VCaP (cell line): ENCODE data around the gene ATXN10.

ENCODE experiments used
- H3K27ac ChIP-seq: fragments of 450-650 bp; 2 replicates; pipeline ENCODE4 v1.5.1; 2017
- TF ChIP-seq, protein P1 (sequence below): fragments of 450-650 bp; conservative IDR thresholded peaks from 2 replicates; pipeline ENCODE4 v1.5.1; 2017; ENCODE audit warnings: mild to moderate bottlenecking, moderate library complexity

ATXN10 gene

GRCh38 chr22:45702981-45703380 is 31.3 kb downstream of the ATXN10 start:
- TF ChIP-seq, protein P1, sequence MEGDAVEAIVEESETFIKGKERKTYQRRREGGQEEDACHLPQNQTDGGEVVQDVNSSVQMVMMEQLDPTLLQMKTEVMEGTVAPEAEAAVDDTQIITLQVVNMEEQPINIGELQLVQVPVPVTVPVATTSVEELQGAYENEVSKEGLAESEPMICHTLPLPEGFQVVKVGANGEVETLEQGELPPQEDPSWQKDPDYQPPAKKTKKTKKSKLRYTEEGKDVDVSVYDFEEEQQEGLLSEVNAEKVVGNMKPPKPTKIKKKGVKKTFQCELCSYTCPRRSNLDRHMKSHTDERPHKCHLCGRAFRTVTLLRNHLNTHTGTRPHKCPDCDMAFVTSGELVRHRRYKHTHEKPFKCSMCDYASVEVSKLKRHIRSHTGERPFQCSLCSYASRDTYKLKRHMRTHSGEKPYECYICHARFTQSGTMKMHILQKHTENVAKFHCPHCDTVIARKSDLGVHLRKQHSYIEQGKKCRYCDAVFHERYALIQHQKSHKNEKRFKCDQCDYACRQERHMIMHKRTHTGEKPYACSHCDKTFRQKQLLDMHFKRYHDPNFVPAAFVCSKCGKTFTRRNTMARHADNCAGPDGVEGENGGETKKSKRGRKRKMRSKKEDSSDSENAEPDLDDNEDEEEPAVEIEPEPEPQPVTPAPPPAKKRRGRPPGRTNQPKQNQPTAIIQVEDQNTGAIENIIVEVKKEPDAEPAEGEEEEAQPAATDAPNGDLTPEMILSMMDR: no peak
- H3K27ac ChIP-seq: no peak overlapping the region

DNA sequence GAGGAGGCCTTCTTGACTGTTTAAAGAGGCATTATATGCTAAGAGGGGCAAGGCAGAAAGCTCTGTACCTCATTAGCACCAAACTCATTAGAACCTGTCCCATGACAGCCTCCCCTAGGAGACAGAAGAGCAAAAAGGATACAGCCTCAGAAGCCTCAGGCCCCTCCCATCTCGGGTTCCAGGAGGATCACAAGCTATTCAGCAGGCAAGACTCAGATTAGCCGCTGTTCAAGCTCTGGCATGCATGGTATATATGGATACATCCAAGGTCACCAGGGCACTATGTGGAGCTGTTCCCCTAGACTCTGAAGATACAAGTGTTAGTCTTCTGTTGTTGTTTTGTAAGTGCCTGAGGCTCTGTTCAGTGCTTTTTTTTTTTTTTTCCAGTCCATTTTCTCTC is 32.1 kb downstream of the ATXN10 start:
- no peak overlapping the region for H3K27ac ChIP-seq
- TF ChIP-seq, protein P1: no peak

- TF ChIP-seq, protein P1: no peak
- no peak overlapping the region for H3K27ac ChIP-seq
Observed at GRCh38 chr22:45704648-45705047, 33.0 kb downstream of the ATXN10 start.

DNA sequence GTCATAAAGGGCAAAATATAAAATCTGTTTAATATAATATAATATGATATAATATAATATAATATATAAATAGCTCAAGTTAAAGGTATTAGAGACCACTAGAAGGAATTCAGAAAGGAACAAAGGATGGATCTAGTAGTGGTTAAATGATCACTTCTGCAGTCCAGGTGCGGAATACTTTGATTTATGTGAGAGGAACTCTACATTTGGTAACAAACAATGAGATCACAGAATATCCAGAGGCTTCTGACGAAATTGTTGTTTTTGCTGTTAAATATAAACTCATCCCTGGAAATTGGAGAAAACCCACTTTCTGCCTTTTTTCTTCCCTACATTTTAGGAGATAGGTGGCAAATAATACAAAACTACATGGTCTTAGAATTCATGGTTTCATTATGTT is 36.0 kb downstream of the ATXN10 start:
- TF ChIP-seq, protein P1: no peak
- no peak overlapping the region for H3K27ac ChIP-seq

GRCh38 chr22:45708145-45708544 is 36.5 kb downstream of the ATXN10 start:
- TF ChIP-seq, protein P1: no peak
- no peak overlapping the region for H3K27ac ChIP-seq

GRCh38 chr22:45709060-45709739 is 37.6 kb downstream of the ATXN10 start:
- TF ChIP-seq, protein P1: no peak
- no peak overlapping the region for H3K27ac ChIP-seq

DNA sequence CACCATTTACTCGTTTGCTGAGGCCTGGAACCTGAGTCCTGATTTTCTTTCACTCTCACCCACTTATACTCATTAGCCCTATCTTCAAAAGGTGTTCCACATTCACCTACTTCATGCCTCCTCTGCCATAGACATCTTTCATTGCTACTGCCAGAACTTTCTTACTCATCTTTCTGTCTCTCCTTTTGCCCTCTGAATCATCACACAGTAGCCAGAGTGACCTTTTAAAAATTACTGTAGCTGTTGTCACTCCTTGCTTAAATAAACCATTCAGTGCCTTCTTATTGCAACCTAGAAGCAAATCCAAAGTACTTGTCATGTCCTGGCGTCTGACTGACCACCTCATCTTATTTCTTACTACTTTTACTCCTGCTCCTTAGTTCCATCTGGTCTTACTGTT is 38.2 kb downstream of the ATXN10 start:
- H3K27ac ChIP-seq: no peak overlapping the region
- TF ChIP-seq, protein P1: no peak
